GM19324 (cell line): ENCODE measurements around the gene VPS13A.
"Not testable (repeated sequence)": the region's sequence is repeated elsewhere in the genome, so short reads cannot be mapped to it uniquely, and the experiment has no call there.

ENCODE experiments used
- ATAC-seq: cut with Tn5 transposase; IDR thresholded peaks from one replicate; pipeline ENCODE4 v1.9.1; 2021; ENCODE audit warnings: mild to moderate bottlenecking, moderate library complexity; ENCODE audit not compliant: unreplicated experiment, low FRiP score

Gene VPS13A

GRCh38 chr9:77291714-77292113, 114.4 kb downstream of the VPS13A start:
- no peak for ATAC-seq

- ATAC-seq = no peak
Measured at GRCh38 chr9:77293949-77294348, 116.6 kb downstream of the VPS13A start.

DNA sequence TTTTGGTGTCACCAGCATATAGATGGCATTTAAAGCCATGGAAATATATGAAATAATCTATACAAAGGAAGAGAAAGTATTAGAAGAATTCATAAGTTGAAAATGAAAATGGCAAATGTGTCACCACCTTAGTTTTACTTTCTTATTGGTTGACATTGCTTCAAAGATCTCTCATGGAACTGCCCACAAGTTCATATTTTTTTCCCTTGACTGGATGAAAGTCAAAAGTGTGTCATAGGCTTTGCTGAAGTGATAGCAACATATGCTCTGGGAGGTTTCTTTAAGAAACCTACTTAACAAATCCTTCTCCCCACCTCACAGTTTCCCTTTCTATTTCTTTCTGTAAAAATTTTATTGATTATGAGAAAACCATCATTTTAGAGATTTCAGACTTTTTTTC, 127.2 kb downstream of the VPS13A start:
- ATAC-seq = no peak

GRCh38 chr9:77305622-77306400, 128.5 kb downstream of the VPS13A start:
- ATAC-seq = no peak

DNA sequence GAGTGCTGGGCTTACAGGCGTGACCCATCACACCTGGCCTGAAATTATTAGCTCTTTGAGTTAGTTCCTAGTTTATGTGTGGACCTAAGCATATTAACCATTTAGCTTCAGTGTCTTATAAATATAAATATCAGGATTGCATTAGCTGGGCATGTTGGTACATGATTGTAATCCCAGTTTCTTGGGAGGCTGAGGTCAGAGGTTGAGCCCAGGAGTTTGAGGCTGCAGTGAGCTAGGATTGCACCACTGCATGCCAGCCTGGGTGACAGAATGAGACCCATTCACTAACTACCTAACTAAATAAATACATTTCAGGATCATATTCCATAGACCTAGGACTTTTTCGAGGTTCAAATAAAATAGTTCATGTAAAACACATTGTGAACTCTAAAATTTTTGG, 129.8 kb downstream of the VPS13A start:
- ATAC-seq = no peak

DNA sequence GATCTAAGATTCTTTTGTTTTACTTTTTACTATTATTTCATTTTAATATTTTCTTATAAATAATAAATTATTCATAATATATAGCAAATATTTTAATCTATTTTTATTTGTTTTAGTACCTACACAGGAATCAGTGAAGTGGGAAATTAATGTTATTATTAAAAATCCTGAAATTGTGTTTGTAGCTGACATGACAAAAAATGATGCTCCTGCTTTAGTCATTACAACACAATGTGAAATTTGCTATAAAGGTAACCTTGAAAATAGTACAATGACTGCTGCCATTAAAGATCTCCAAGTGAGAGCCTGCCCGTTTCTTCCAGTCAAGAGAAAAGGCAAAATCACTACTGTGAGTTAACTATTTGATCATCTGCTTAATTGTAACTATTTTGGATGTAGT, 138.7 kb downstream of the VPS13A start:
- no peak for ATAC-seq

DNA sequence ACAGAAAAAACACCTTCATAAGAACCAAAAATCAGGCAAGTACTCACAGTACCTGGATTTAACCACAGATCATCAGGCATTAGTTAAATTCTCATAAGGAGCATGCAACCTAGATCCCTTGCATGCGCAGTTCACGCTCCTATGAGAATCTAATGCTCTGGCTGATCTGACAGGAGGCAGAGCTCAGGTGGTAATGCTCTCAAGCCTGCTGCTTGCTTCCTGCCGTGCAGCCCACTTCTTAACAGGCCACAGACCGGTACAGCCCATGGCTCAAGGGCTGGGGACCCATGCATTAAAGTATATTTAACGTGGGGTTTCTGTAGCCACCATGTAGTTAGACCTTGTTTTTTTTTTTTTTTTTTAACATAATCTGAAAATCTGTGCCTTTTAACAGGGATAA, 147.7 kb downstream of the VPS13A start:
- no peak for ATAC-seq

- ATAC-seq = no peak
Measured at GRCh38 chr9:77328102-77328501, 150.8 kb downstream of the VPS13A start.

DNA sequence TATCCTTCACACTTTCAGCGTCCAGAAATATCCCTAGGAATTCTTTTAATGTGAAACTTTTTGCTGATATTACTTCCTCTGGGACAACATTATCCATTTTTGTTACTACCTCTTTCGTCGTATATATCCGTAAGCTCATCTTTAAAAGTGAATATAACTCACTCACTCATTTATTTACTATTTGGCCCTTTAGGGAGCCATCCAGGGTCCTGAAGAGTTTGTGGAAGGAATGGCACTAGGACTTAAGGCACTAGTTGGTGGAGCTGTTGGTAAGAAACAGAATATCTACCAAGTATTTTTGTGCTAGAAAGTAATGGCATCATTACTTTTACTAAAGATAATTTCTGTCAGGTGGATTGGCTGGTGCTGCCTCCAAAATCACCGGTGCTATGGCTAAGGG, 192.7 kb downstream of the VPS13A start:
- no peak for ATAC-seq

DNA sequence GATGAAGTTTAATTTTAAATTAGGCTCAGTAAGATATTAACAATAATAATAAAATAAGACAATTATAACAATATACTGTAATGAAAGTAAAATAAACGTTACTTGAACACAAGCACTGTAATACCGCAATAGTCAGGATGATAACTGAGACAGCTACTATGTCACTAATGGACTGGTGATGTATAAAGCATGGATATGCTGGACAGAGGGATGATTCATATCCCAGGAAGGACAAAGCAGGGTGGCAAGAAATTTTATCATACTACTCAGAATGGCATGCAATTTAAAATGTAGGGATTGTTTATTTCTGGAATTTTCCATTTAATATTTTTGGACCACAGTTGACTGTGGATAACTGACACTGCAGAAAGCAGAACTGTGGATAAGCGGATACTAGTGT, 196.9 kb downstream of the VPS13A start:
- ATAC-seq = no peak

DNA sequence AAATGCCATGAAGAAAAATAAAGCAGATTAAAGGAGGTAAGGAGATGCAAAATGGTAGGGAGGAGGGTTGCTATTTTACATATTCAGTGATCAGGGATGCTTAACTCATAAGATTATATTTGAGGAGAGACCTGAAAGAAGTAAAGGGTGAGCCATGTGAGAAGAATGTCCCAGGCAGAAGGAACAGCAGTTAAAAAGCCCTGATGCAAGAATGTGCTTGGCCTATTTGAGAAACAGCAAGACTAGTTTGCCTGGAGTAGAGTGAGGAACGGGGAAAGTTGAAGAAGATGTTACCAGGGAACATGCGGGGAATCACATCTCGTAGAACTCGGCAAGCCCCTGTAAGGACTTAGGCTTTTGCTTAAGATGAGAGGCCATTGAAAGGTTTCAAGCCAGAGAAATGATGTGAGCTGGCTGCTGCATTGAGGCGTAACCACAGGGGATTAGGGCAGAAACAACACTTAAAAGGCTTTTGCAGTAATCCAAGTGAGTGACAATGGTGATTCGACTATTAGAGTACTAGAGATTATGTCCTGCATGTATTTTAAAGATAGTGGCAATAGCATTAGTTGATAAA, 198.7 kb downstream of the VPS13A start:
- no peak for ATAC-seq

- ATAC-seq = no peak
Measured at GRCh38 chr9:77384406-77384805, 207.1 kb downstream of the VPS13A start.

- ATAC-seq = no peak
Measured at GRCh38 chr9:77386187-77386586, 208.9 kb downstream of the VPS13A start.

GRCh38 chr9:77391834-77392233, 214.5 kb downstream of the VPS13A start:
- no peak for ATAC-seq

GRCh38 chr9:77392328-77392727, 215.0 kb downstream of the VPS13A start:
- ATAC-seq = no peak

- not testable (repeated sequence) for ATAC-seq
Measured at GRCh38 chr9:77398581-77398980, 221.2 kb downstream of the VPS13A start.

DNA sequence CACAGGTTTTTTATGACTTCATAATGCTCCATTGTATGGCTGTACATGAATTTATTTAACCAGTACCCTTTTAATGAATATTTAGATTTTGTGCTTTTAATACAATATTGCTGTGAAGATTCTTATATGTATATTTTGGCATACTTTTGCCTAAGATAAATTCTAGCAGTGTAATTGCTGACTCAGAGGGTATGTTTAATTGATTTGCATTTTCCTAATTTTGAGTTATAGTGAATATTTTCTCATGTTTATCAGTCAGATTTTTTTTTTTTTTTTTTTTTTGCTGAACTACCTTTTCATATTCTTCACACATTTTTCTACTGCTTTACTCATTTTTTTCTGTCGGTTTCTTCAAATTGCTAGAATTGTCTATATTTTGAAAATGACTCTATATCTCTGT, 222.6 kb downstream of the VPS13A start:
- ATAC-seq = no peak

DNA sequence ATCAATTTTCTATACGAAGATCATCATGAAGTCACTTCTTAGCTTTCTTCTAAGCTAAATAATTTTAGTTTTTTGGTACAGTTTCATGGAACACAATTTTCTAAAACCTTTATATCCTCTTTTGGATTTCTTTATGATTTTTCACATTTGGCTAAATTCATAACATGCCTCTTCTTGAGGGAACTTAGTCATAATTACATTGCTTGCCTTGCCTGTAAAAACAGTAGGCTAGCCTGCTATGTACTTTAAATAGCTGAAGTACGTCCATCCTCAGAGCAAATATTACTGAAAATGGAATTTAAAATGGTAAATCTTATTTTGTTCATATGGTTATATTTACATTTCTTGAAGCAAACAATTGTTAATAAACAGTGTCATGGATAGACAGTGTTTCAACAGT, 225.0 kb downstream of the VPS13A start:
- no peak for ATAC-seq

GRCh38 chr9:77403239-77403638, 225.9 kb downstream of the VPS13A start:
- no peak for ATAC-seq

DNA sequence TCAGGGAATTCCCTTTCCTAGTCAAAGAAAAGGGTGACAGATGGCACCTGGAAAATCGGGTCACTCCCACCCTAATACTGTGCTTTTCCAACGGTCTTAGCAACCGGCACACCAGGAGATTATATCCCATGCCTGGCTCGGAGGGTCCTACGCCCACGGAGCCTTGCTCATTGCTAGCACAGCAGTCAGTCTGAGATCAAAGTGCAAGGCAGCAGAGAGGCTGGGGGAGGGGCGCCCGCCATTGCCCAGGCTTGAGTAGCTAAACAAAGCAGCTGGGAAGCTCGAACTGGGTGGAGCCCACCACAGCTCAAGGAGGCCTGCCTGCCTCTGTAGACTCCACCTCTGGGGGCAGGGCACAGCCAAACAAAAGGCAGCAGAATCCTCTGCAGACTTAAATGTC, 231.2 kb downstream of the VPS13A start:
- not testable (repeated sequence) for ATAC-seq

- no peak for ATAC-seq
Measured at GRCh38 chr9:77417566-77417965, 240.2 kb downstream of the VPS13A start.

DNA sequence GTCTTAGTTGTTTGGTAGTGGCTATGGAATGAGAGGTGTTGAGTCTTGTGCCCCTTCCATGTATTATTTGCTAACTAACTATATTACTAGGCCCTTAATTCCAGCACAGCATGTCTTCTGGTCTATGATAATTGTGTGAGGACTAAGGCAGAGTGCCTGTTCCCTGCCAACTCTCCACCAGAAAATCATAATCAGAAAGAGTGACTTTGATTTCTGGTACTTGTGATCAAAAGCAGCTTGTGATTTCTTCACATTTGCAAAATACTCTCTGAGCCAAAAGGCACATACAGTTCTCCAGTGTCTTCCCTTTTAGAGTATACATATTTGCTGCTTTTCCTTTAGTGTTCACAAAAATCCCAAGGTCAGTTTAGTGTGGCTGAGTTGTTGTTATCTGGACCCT, 240.9 kb downstream of the VPS13A start:
- no peak for ATAC-seq
